Activated CD4-positive, alpha-beta memory T cell treated with anti-CD3 and anti-CD28 coated beads for 36 hours (primary cell): ENCODE results near the gene TBL1X. TPM values are rescaled to one million over a fixed set of nuclear protein-coding genes. Genes with fewer than 3 reads are reported as not detected.
A peak's percentile ranks its signal among the peaks of the same experiment; 100 is the strongest.
"Not testable (repeated sequence)": the region's sequence is repeated elsewhere in the genome, so short reads cannot be mapped to it uniquely, and the experiment has no call there.

ENCODE experiments used
- CTCF ChIA-PET: fragments of 350-600 bp; sonication (Branson Sonifier 250); formaldehyde crosslinking; loops from one replicate; lab custom pipeline; 2021; ENCODE audit warnings: antibody characterized with exemption, inconsistent platforms; lab: Charles Lee
- POLR2A ChIA-PET: fragments of 350-600 bp; sonication (Branson Sonifier 250); formaldehyde crosslinking; loops from one replicate; lab custom pipeline; 2021; ENCODE audit warnings: antibody characterized with exemption; lab: Charles Lee
- DNase-seq: peaks from one replicate; pipeline ENCODE4 v3.0.0-alpha.2; 2020
- H3K27ac Mint-ChIP-seq: one replicate; pipeline ENCODE4 v1.8.0; 2021; ENCODE audit warnings: mixed read lengths
- H3K27me3 Mint-ChIP-seq: one replicate; pipeline ENCODE4 v1.8.0; 2021; ENCODE audit warnings: mixed read lengths
- H3K36me3 Mint-ChIP-seq: one replicate; pipeline ENCODE4 v1.8.0; 2021; ENCODE audit warnings: mixed read lengths
- H3K4me1 Mint-ChIP-seq: one replicate; pipeline ENCODE4 v1.8.0; 2021; ENCODE audit warnings: low read depth, mixed read lengths
- H3K4me3 Mint-ChIP-seq: one replicate; pipeline ENCODE4 v1.8.0; 2021; ENCODE audit warnings: mild to moderate bottlenecking, mixed read lengths
- H3K9me3 Mint-ChIP-seq: one replicate; pipeline ENCODE4 v1.8.0; 2021; ENCODE audit warnings: mixed read lengths
- intact Hi-C: fragments of 100-400 bp; cut with micrococcal nuclease; formaldehyde crosslinking; loops from one replicate; pipeline ENCODE4 v1.15.1; 2023
- total RNA-seq, 2 experiments: library from RNA; stranded (reverse); gene quantifications; one replicate each; pipeline ENCODE4 v1.2.3, GENCODE V29; 2021

Gene TBL1X
- total RNA-seq, 2 experiments from 2014 or later, result 21.1 to 23.5 TPM

- CTCF ChIA-PET, result no interaction called here
Observed at GRCh38 chrX:9438933-9439494, 25.8 kb upstream of the TBL1X start.

GRCh38 chrX:9440116-9440844 lies 24.6 kb upstream of the TBL1X start:
- intact Hi-C loops, result no loop called here

More at GRCh38 chrX:9438933-9439494, 25.8 kb upstream of the TBL1X start:
- Mint-ChIP-seq H3K9me3 (no peaks in the 10 kb centered on the region), H3K4me3 (no peak overlapping the region), H3K27ac (no peak overlapping the region), H3K36me3 (no peaks in the 10 kb centered on the region), H3K27me3 (no peaks in the 10 kb centered on the region), H3K4me1 (peaks cover 10% of the 10 kb centered on the region)
- intact Hi-C loops, result no loop called here
- DNase-seq, result no peak
- POLR2A ChIA-PET, result no interaction called here

GRCh38 chrX:9442056-9442455 lies 22.8 kb upstream of the TBL1X start:
- no peak for DNase-seq
- no peaks in the 10 kb centered on the region for H3K36me3 Mint-ChIP-seq
- no peaks in the 10 kb centered on the region for H3K9me3 Mint-ChIP-seq
- intact Hi-C loops, result no loop called here
- no peak overlapping the region for H3K4me3 Mint-ChIP-seq
- ChIA-PET CTCF (no interaction called here), POLR2A (no interaction called here)
- H3K4me1 Mint-ChIP-seq, result peaks cover 10% of the 10 kb centered on the region
- H3K27me3 Mint-ChIP-seq, result no peaks in the 10 kb centered on the region
- H3K27ac Mint-ChIP-seq, result no peak overlapping the region

More at GRCh38 chrX:9440116-9440844, 24.6 kb upstream of the TBL1X start:
- ChIA-PET POLR2A (no interaction called here), CTCF (no interaction called here)
- H3K27me3 Mint-ChIP-seq, result no peaks in the 10 kb centered on the region
- DNase-seq, result no peak
- H3K9me3 Mint-ChIP-seq, result no peaks in the 10 kb centered on the region
- H3K4me1 Mint-ChIP-seq, result peaks cover 10% of the 10 kb centered on the region
- no peak overlapping the region for H3K4me3 Mint-ChIP-seq
- no peaks in the 10 kb centered on the region for H3K36me3 Mint-ChIP-seq
- no peak overlapping the region for H3K27ac Mint-ChIP-seq

- intact Hi-C loops, result no loop called here
- Mint-ChIP-seq H3K4me3 (no peak overlapping the region), H3K27me3 (no peaks in the 10 kb centered on the region), H3K36me3 (no peaks in the 10 kb centered on the region), H3K4me1 (peaks cover 10% of the 10 kb centered on the region), H3K9me3 (no peaks in the 10 kb centered on the region), H3K27ac (no peak overlapping the region)
- CTCF ChIA-PET, result no interaction called here
- no peak for DNase-seq
- POLR2A ChIA-PET, result no interaction called here
Observed at GRCh38 chrX:9443327-9443726, 21.5 kb upstream of the TBL1X start.

- H3K36me3 Mint-ChIP-seq, result no peaks in the 10 kb centered on the region
- H3K4me3 Mint-ChIP-seq, result no peak overlapping the region
- no peaks in the 10 kb centered on the region for H3K9me3 Mint-ChIP-seq
- no peaks in the 10 kb centered on the region for H3K4me1 Mint-ChIP-seq
- H3K27ac Mint-ChIP-seq, result no peak overlapping the region
- no peaks in the 10 kb centered on the region for H3K27me3 Mint-ChIP-seq
- DNase-seq, result no peak
- ChIA-PET CTCF (no interaction called here), POLR2A (no interaction called here)
- intact Hi-C loops, result no loop called here
Observed at GRCh38 chrX:9447906-9448305, 17.0 kb upstream of the TBL1X start.

GRCh38 chrX:9456250-9457074 lies 8.4 kb upstream of the TBL1X start:
- CTCF ChIA-PET, result interaction anchor here (0.5 kb wide), 1 partner anchor 105 kb away, joined by 3 read pairs; no protein-coding TSS in a partner anchor
- POLR2A ChIA-PET, result interaction anchor here (1.7 kb wide), 1 partner anchor 104 kb away, joined by 4 read pairs; no protein-coding TSS in a partner anchor
- intact Hi-C loops, result loop anchor here (1.0 to 5.0 kb wide), 5 partner anchors 104 to 626 kb away; no protein-coding TSS in a partner anchor
- H3K4me3 Mint-ChIP-seq, result peak overlapping the region; percentile 41
- peak; percentile 44 for DNase-seq
- H3K36me3 Mint-ChIP-seq, result no peaks in the 10 kb centered on the region
- peak overlapping the region; percentile 80 for H3K27ac Mint-ChIP-seq
- H3K27me3 Mint-ChIP-seq, result no peaks in the 10 kb centered on the region
- H3K9me3 Mint-ChIP-seq, result no peaks in the 10 kb centered on the region
- H3K4me1 Mint-ChIP-seq, result peaks cover 31% of the 10 kb centered on the region

GRCh38 chrX:9458034-9458433 lies 6.8 kb upstream of the TBL1X start:
- H3K9me3 Mint-ChIP-seq, H3K27ac Mint-ChIP-seq, H3K36me3 Mint-ChIP-seq, H3K4me3 Mint-ChIP-seq, POLR2A ChIA-PET, CTCF ChIA-PET, H3K27me3 Mint-ChIP-seq, DNase-seq: not testable (repeated sequence)
- peaks cover 44% of the 10 kb centered on the region for H3K4me1 Mint-ChIP-seq
- intact Hi-C loops, result loop anchor here (5.0 kb wide), 1 partner anchor 624 kb away; no protein-coding TSS in a partner anchor

- DNase-seq, result no peak
- Mint-ChIP-seq H3K36me3 (peaks cover 2% of the 10 kb centered on the region), H3K9me3 (no peaks in the 10 kb centered on the region), H3K27ac (no peak overlapping the region), H3K4me1 (peaks cover 47% of the 10 kb centered on the region), H3K4me3 (no peak overlapping the region), H3K27me3 (peaks cover 2% of the 10 kb centered on the region)
- intact Hi-C loops, result loop anchor here (5.0 kb wide), 1 partner anchor 624 kb away; no protein-coding TSS in a partner anchor
- ChIA-PET CTCF (no interaction called here), POLR2A (no interaction called here)
Observed at GRCh38 chrX:9458516-9459078, 6.3 kb upstream of the TBL1X start.

- peaks cover 2% of the 10 kb centered on the region for H3K36me3 Mint-ChIP-seq
- H3K4me3 Mint-ChIP-seq, result no peak overlapping the region
- no peaks in the 10 kb centered on the region for H3K9me3 Mint-ChIP-seq
- POLR2A ChIA-PET, result no interaction called here
- CTCF ChIA-PET, result no interaction called here
- no peak for DNase-seq
- H3K27ac Mint-ChIP-seq, result no peak overlapping the region
- peaks cover 53% of the 10 kb centered on the region for H3K4me1 Mint-ChIP-seq
- H3K27me3 Mint-ChIP-seq, result peaks cover 2% of the 10 kb centered on the region
- intact Hi-C loops, result loop anchor here (5.0 kb wide), 1 partner anchor 623 kb away; no protein-coding TSS in a partner anchor
Observed at GRCh38 chrX:9459186-9459748, 5.6 kb upstream of the TBL1X start.

GRCh38 chrX:9461087-9461486 lies 3.8 kb upstream of the TBL1X start:
- H3K36me3 Mint-ChIP-seq, result peaks cover 2% of the 10 kb centered on the region
- H3K27ac Mint-ChIP-seq, result peak overlapping the region; percentile 23
- H3K9me3 Mint-ChIP-seq, result no peaks in the 10 kb centered on the region
- ChIA-PET POLR2A (interaction anchor here (0.7 kb wide), 1 partner anchor 217 kb away, joined by 5 read pairs; no protein-coding TSS in a partner anchor), CTCF (interaction anchor here (0.7 kb wide), 1 partner anchor 104 kb away, joined by 4 read pairs; no protein-coding TSS in a partner anchor)
- DNase-seq, result no peak
- intact Hi-C loops, result loop anchor here (5.0 to 10.0 kb wide), 4 partner anchors 294 to 654 kb away; no protein-coding TSS in a partner anchor
- peaks cover 2% of the 10 kb centered on the region for H3K27me3 Mint-ChIP-seq
- peaks cover 46% of the 10 kb centered on the region for H3K4me1 Mint-ChIP-seq
- H3K4me3 Mint-ChIP-seq, result no peak overlapping the region

- Mint-ChIP-seq H3K9me3 (no peaks in the 10 kb centered on the region), H3K27ac (peak overlapping the region; percentile 83), H3K4me1 (peaks cover 36% of the 10 kb centered on the region), H3K27me3 (peaks cover 2% of the 10 kb centered on the region), H3K4me3 (peak overlapping the region; percentile 68), H3K36me3 (peaks cover 2% of the 10 kb centered on the region)
- intact Hi-C loops, result loop anchor here (5.0 to 10.0 kb wide), 4 partner anchors 295 to 652 kb away; no protein-coding TSS in a partner anchor
- no peak for DNase-seq
- CTCF ChIA-PET, result interaction anchor here (1.0 kb wide), 1 partner anchor 121 kb away, joined by 3 read pairs; no protein-coding TSS in a partner anchor
- POLR2A ChIA-PET, result interaction anchor here (0.8 to 1.6 kb wide), 3 partner anchors 110 to 122 kb away, joined by 3 to 7 read pairs (median 5); no protein-coding TSS in a partner anchor
Observed at GRCh38 chrX:9462456-9462855, 2.4 kb upstream of the TBL1X start.
